ACC112 (cell line): ENCODE measurements around the gene PLPPR1.

ENCODE experiments used
- H2AFZ ChIP-seq: fragments of 200-600 bp; sonication (generic); one replicate; pipeline ENCODE4 v1.6.0; 2017; ENCODE audit warnings: antibody characterized with exemption, low read length; ENCODE audit not compliant: unreplicated experiment
- H3K27ac ChIP-seq: fragments of 200-600 bp; sonication (generic); 2 replicates; pipeline ENCODE4 v1.5.1; 2014; ENCODE audit warnings: low read depth, mild to moderate bottlenecking, antibody characterized with exemption, low read length, moderate library complexity
- H3K27me3 ChIP-seq: fragments of 200-600 bp; sonication (generic); 2 replicates; pipeline ENCODE4 v1.6.1; 2014; ENCODE audit warnings: mild to moderate bottlenecking, antibody characterized with exemption, low read length, moderate library complexity, mixed read lengths; ENCODE audit not compliant: insufficient read depth
- H3K36me3 ChIP-seq: fragments of 200-600 bp; sonication (generic); 2 replicates; pipeline ENCODE4 v1.6.1; 2016; ENCODE audit warnings: mild to moderate bottlenecking, antibody characterized with exemption, low read length, moderate library complexity, mixed read lengths; ENCODE audit not compliant: insufficient read depth
- H3K4me1 ChIP-seq: fragments of 200-600 bp; sonication (generic); one replicate; pipeline ENCODE4 v1.6.1; 2016; ENCODE audit warnings: low read length, mixed read lengths; ENCODE audit not compliant: insufficient read depth, unreplicated experiment, control insufficient read depth
- H3K4me3 ChIP-seq: fragments of 200-600 bp; sonication (generic); 2 replicates; pipeline ENCODE4 v1.5.1; 2014; ENCODE audit warnings: mild to moderate bottlenecking, low read depth, low read length
- H3K79me2 ChIP-seq: fragments of 200-600 bp; sonication (generic); one replicate; pipeline ENCODE4 v1.6.0; 2016; ENCODE audit warnings: low read length; ENCODE audit not compliant: control insufficient read depth, unreplicated experiment, insufficient read depth

Gene PLPPR1

GRCh38 chr9:101081641-101082040 lies 53.1 kb downstream of the PLPPR1 start:
- Histone ChIP-seq H2AFZ (no peak overlapping the region), H3K27me3 (no peaks in the 10 kb centered on the region), H3K79me2 (no peaks in the 10 kb centered on the region), H3K4me3 (no peak overlapping the region), H3K27ac (no peak overlapping the region), H3K36me3 (no peaks in the 10 kb centered on the region), H3K4me1 (no peaks in the 10 kb centered on the region)

GRCh38 chr9:101083448-101084202 lies 55.1 kb downstream of the PLPPR1 start:
- no peaks in the 10 kb centered on the region for H3K36me3 ChIP-seq
- no peaks in the 10 kb centered on the region for H3K27me3 ChIP-seq
- no peak overlapping the region for H3K4me3 ChIP-seq
- H3K27ac ChIP-seq, result no peak overlapping the region
- H2AFZ ChIP-seq, result no peak overlapping the region
- no peaks in the 10 kb centered on the region for H3K4me1 ChIP-seq
- no peaks in the 10 kb centered on the region for H3K79me2 ChIP-seq

GRCh38 chr9:101087426-101087825 lies 58.9 kb downstream of the PLPPR1 start:
- Histone ChIP-seq H2AFZ (no peak overlapping the region), H3K27me3 (no peaks in the 10 kb centered on the region), H3K4me3 (no peak overlapping the region), H3K79me2 (no peaks in the 10 kb centered on the region), H3K4me1 (no peaks in the 10 kb centered on the region), H3K27ac (no peak overlapping the region), H3K36me3 (no peaks in the 10 kb centered on the region)

- no peak overlapping the region for H3K27ac ChIP-seq
- no peaks in the 10 kb centered on the region for H3K4me1 ChIP-seq
- H3K27me3 ChIP-seq, result no peaks in the 10 kb centered on the region
- H2AFZ ChIP-seq, result no peak overlapping the region
- H3K36me3 ChIP-seq, result no peaks in the 10 kb centered on the region
- no peaks in the 10 kb centered on the region for H3K79me2 ChIP-seq
- no peak overlapping the region for H3K4me3 ChIP-seq
These were observed 64.4 kb downstream of the PLPPR1 start for GRCh38 chr9:101092922-101093321.

- no peaks in the 10 kb centered on the region for H3K27me3 ChIP-seq
- H3K79me2 ChIP-seq, result no peaks in the 10 kb centered on the region
- no peaks in the 10 kb centered on the region for H3K4me1 ChIP-seq
- no peak overlapping the region for H3K4me3 ChIP-seq
- no peak overlapping the region for H3K27ac ChIP-seq
- H3K36me3 ChIP-seq, result no peaks in the 10 kb centered on the region
- H2AFZ ChIP-seq, result no peak overlapping the region
These were observed 65.1 kb downstream of the PLPPR1 start for GRCh38 chr9:101093620-101094019.

GRCh38 chr9:101094686-101095085 lies 66.2 kb downstream of the PLPPR1 start:
- Histone ChIP-seq H2AFZ (no peak overlapping the region), H3K27ac (no peak overlapping the region), H3K4me3 (no peak overlapping the region), H3K4me1 (no peaks in the 10 kb centered on the region), H3K79me2 (no peaks in the 10 kb centered on the region), H3K27me3 (no peaks in the 10 kb centered on the region), H3K36me3 (no peaks in the 10 kb centered on the region)

GRCh38 chr9:101097210-101097609 lies 68.7 kb downstream of the PLPPR1 start:
- Histone ChIP-seq H2AFZ (no peak overlapping the region), H3K79me2 (no peaks in the 10 kb centered on the region), H3K27ac (no peak overlapping the region), H3K36me3 (no peaks in the 10 kb centered on the region), H3K4me3 (no peak overlapping the region), H3K4me1 (no peaks in the 10 kb centered on the region), H3K27me3 (no peaks in the 10 kb centered on the region)

GRCh38 chr9:101098392-101098791 lies 69.9 kb downstream of the PLPPR1 start:
- no peaks in the 10 kb centered on the region for H3K36me3 ChIP-seq
- no peaks in the 10 kb centered on the region for H3K27me3 ChIP-seq
- H2AFZ ChIP-seq, result no peak overlapping the region
- H3K27ac ChIP-seq, result no peak overlapping the region
- H3K79me2 ChIP-seq, result no peaks in the 10 kb centered on the region
- no peaks in the 10 kb centered on the region for H3K4me1 ChIP-seq
- H3K4me3 ChIP-seq, result no peak overlapping the region

- H3K27me3 ChIP-seq, result no peaks in the 10 kb centered on the region
- no peaks in the 10 kb centered on the region for H3K4me1 ChIP-seq
- H3K27ac ChIP-seq, result no peak overlapping the region
- H3K4me3 ChIP-seq, result no peak overlapping the region
- no peaks in the 10 kb centered on the region for H3K79me2 ChIP-seq
- H2AFZ ChIP-seq, result no peak overlapping the region
- H3K36me3 ChIP-seq, result no peaks in the 10 kb centered on the region
These were observed 85.8 kb downstream of the PLPPR1 start for GRCh38 chr9:101114317-101114716.

GRCh38 chr9:101115102-101115501 lies 86.6 kb downstream of the PLPPR1 start:
- no peak overlapping the region for H2AFZ ChIP-seq
- H3K4me1 ChIP-seq, result no peaks in the 10 kb centered on the region
- no peaks in the 10 kb centered on the region for H3K79me2 ChIP-seq
- H3K4me3 ChIP-seq, result no peak overlapping the region
- no peaks in the 10 kb centered on the region for H3K36me3 ChIP-seq
- H3K27ac ChIP-seq, result no peak overlapping the region
- no peaks in the 10 kb centered on the region for H3K27me3 ChIP-seq

- H3K27me3 ChIP-seq, result no peaks in the 10 kb centered on the region
- H3K79me2 ChIP-seq, result no peaks in the 10 kb centered on the region
- H3K4me3 ChIP-seq, result no peak overlapping the region
These were observed 88.6 kb downstream of the PLPPR1 start for GRCh38 chr9:101117161-101117560.

More at GRCh38 chr9:101117161-101117560, 88.6 kb downstream of the PLPPR1 start:
- Histone ChIP-seq H3K27ac (no peak overlapping the region), H2AFZ (no peak overlapping the region), H3K4me1 (no peaks in the 10 kb centered on the region), H3K36me3 (no peaks in the 10 kb centered on the region)
